Measurements from ENCODE around the gene PTPMT1. TPM values are rescaled to one million over a fixed set of nuclear protein-coding genes. Genes with fewer than 3 reads are reported as not detected.

The PTPMT1 gene
- polyA plus RNA-seq, 3 donors, result 39.2 to 87.8 (median 83.3) TPM

DNA sequence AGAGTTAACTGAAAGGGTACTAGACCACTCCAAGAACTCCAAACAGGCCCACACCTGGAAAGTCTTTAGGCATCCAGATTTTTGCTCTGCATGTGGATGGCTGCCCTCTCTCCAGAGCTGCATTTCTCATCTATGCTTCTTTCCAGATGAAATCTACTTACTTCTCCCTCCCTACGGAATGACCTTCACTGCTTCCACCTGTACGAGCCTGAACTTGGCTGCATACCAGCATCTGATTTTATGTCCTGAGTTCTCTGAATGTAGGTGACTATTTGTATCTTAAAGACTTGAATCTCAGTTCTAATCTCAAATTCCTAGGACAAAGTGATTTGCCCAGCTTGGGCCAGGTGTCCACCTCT, 25.7 kb upstream of the PTPMT1 start:
- Mint-ChIP-seq H3K27me3 (ENCODE audit: low read depth in 3 of 3) (no peaks in the 10 kb centered on the region), H3K4me1 (peaks cover 46% of the 10 kb centered on the region), H3K27ac (peak overlapping the region in 4 of 7 donors; percentile 12 to 89 (median 82)), H3K4me3 (no peak overlapping the region), H3K9me3 (no peaks in the 10 kb centered on the region), H3K36me3 (peaks cover 8 to 34% of the 10 kb centered on the region in 2 donors)
- Histone ChIP-seq H3K79me2 (ENCODE audit: insufficient read depth, low read length) (peaks cover 100% of the 10 kb centered on the region), H3K27ac (ENCODE audit: low read depth in 1 of 2, low read length in 2 of 2) (peak overlapping the region in 1 of 2 donors; percentile 67), H3K4me2 (replicated peaks; ENCODE audit: extremely low read depth, low read length, poor library complexity, severe bottlenecking) (no peak overlapping the region), H3K4me3 (replicated peaks in 1 of 3; ENCODE audit: low read depth in 2 of 3, low read length in 3 of 3) (no peak overlapping the region), H3K9me3 (replicated peaks in 1 of 2; ENCODE audit: control insufficient read depth in 1 of 2, insufficient read depth in 1 of 2, low read length in 2 of 2) (no peaks in the 10 kb centered on the region), H3K36me3 (replicated peaks in 1 of 2; ENCODE audit: control insufficient read depth in 1 of 2, insufficient read depth in 2 of 2, low read length in 2 of 2) (peaks cover 6 to 16% of the 10 kb centered on the region in 2 donors), H2AFZ (ENCODE audit: insufficient read depth, low read depth, low read length, poor library complexity, severe bottlenecking) (no peak overlapping the region), H3K27me3 (ENCODE audit: control insufficient read depth in 2 of 2, insufficient read depth in 2 of 2, low read length in 2 of 2) (no peaks in the 10 kb centered on the region), H3K9ac (ENCODE audit: insufficient read depth, low read length, poor library complexity, severe bottlenecking) (no peak overlapping the region), H4K20me1 (ENCODE audit: insufficient read depth, low read length) (peaks cover 100% of the 10 kb centered on the region), H3K4me1 (ENCODE audit: control insufficient read depth in 1 of 2, insufficient read depth in 2 of 2, low read length in 2 of 2) (peaks cover 4 to 23% of the 10 kb centered on the region in 2 donors)
- DNase-seq, result no peak
- no CpG with 5 or more reads among the region's 2 CpGs for WGBS (ENCODE audit: insufficient coverage)
- TF ChIP-seq, protein P1, sequence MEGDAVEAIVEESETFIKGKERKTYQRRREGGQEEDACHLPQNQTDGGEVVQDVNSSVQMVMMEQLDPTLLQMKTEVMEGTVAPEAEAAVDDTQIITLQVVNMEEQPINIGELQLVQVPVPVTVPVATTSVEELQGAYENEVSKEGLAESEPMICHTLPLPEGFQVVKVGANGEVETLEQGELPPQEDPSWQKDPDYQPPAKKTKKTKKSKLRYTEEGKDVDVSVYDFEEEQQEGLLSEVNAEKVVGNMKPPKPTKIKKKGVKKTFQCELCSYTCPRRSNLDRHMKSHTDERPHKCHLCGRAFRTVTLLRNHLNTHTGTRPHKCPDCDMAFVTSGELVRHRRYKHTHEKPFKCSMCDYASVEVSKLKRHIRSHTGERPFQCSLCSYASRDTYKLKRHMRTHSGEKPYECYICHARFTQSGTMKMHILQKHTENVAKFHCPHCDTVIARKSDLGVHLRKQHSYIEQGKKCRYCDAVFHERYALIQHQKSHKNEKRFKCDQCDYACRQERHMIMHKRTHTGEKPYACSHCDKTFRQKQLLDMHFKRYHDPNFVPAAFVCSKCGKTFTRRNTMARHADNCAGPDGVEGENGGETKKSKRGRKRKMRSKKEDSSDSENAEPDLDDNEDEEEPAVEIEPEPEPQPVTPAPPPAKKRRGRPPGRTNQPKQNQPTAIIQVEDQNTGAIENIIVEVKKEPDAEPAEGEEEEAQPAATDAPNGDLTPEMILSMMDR (IDR thresholded peaks at IDR 0.05), result no peak
- intact Hi-C loops (cut with micrococcal nuclease), result no loop called here

DNA sequence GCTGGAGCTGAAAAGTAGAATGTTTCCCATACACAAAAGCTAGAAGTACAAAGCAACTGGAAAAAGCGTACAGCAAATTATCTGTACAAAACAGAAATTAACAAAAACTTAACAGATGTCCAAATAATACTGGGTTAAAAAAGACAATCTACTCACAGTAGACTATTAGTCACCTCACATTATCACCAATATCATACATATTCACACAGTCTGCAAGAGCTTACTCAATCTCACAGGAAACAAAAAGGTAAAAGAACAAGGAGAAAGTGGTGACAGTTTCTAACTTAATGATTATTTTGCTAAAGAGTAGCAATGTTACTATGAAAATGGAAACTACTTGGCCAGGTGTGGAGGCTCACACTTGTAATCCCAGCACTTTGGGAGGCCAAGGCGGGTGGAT, 24.3 kb upstream of the PTPMT1 start:
- no peaks in the 10 kb centered on the region for H3K9me3 ChIP-seq (replicated peaks in 1 of 2; ENCODE audit: control insufficient read depth in 1 of 2, insufficient read depth in 1 of 2, low read length in 2 of 2)
- H3K4me3 Mint-ChIP-seq, result no peak overlapping the region
- peak overlapping the region; percentile 54 to 89 (median 79) for H3K27ac Mint-ChIP-seq
- H3K9me3 Mint-ChIP-seq, result no peaks in the 10 kb centered on the region
- H3K4me1 ChIP-seq (ENCODE audit: control insufficient read depth in 1 of 2, insufficient read depth in 2 of 2, low read length in 2 of 2), result peaks cover 3 to 19% of the 10 kb centered on the region in 2 donors
- TF ChIP-seq, protein P1 (IDR thresholded peaks at IDR 0.05), result no peak
- peaks cover 0 to 2% (median 0%) of the 10 kb centered on the region in 3 donors for H3K27me3 Mint-ChIP-seq (ENCODE audit: low read depth in 3 of 3)
- no peak overlapping the region for H2AFZ ChIP-seq (ENCODE audit: insufficient read depth, low read depth, low read length, poor library complexity, severe bottlenecking)
- H3K4me1 Mint-ChIP-seq, result peaks cover 41% of the 10 kb centered on the region
- no peak overlapping the region for H3K4me3 ChIP-seq (replicated peaks in 1 of 3; ENCODE audit: low read depth in 2 of 3, low read length in 3 of 3)
- H3K79me2 ChIP-seq (ENCODE audit: insufficient read depth, low read length), result peaks cover 100% of the 10 kb centered on the region
- H3K27ac ChIP-seq (ENCODE audit: low read depth in 1 of 2, low read length in 2 of 2), result peak overlapping the region in 1 of 2 donors; percentile 67
- peaks cover 3 to 26% of the 10 kb centered on the region in 2 donors for H3K36me3 Mint-ChIP-seq
- H3K9ac ChIP-seq (ENCODE audit: insufficient read depth, low read length, poor library complexity, severe bottlenecking), result no peak overlapping the region
- H3K27me3 ChIP-seq (ENCODE audit: control insufficient read depth in 2 of 2, insufficient read depth in 2 of 2, low read length in 2 of 2), result no peaks in the 10 kb centered on the region
- DNase-seq, result no peak
- no CpG with 5 or more reads among the region's 2 CpGs for WGBS (ENCODE audit: insufficient coverage)
- intact Hi-C loops (cut with micrococcal nuclease), result no loop called here
- H3K36me3 ChIP-seq (replicated peaks in 1 of 2; ENCODE audit: control insufficient read depth in 1 of 2, insufficient read depth in 2 of 2, low read length in 2 of 2), result peaks cover 0 to 16% of the 10 kb centered on the region in 2 donors
- H4K20me1 ChIP-seq (ENCODE audit: insufficient read depth, low read length), result peaks cover 96% of the 10 kb centered on the region
- H3K4me2 ChIP-seq (replicated peaks; ENCODE audit: extremely low read depth, low read length, poor library complexity, severe bottlenecking), result no peak overlapping the region

Measured in CD14-positive monocyte (primary cell).